Natural killer cell (primary cell): ENCODE results near the gene HTD2. TPM values are rescaled to one million over a fixed set of nuclear protein-coding genes. Genes with fewer than 3 reads are reported as not detected.
A peak's percentile ranks its signal among the peaks of the same experiment; 100 is the strongest.

Source experiments
- ATAC-seq, 3 donors: fragments of 150-1000 bp in 2 of 3; fragments of 200-7000 bp in 1 of 3; cut with Tn5 transposase; 1 replicate in 1 of 3; 2 replicates in 2 of 3; pipeline ENCODE4 v1.10.0; 2021; ENCODE audit warnings: mild to moderate bottlenecking in 2 of 3, moderate library complexity in 2 of 3
- DNase-seq, 2 donors: peaks; one replicate each; pipeline versions ENCODE4 v3.0.0 to v3.0.0-alpha.2; 2013 to 2021; ENCODE audit warnings: mixed read lengths in 1 of 2
- H3K27ac ChIP-seq: one replicate; pipeline ENCODE4 v1.5.1; 2013; ENCODE audit warnings: mild to moderate bottlenecking, low read length
- H3K27me3 ChIP-seq: one replicate; pipeline ENCODE4 v1.6.1; 2013; ENCODE audit warnings: low read length; ENCODE audit not compliant: control insufficient read depth, insufficient read depth
- H3K36me3 ChIP-seq: one replicate; pipeline ENCODE4 v1.6.1; 2013; ENCODE audit warnings: low read length; ENCODE audit not compliant: control insufficient read depth, insufficient read depth
- H3K4me1 ChIP-seq: one replicate; pipeline ENCODE4 v1.6.1; 2013; ENCODE audit warnings: low read length; ENCODE audit not compliant: control insufficient read depth, insufficient read depth
- H3K4me3 ChIP-seq: one replicate; pipeline ENCODE4 v1.5.1; 2013; ENCODE audit warnings: low read length
- H3K9me3 ChIP-seq: one replicate; pipeline ENCODE4 v1.6.1; 2013; ENCODE audit warnings: low read length; ENCODE audit not compliant: control insufficient read depth, insufficient read depth
- H3K27ac Mint-ChIP-seq, 2 donors: one replicate each; pipeline ENCODE4 v1.8.0; 2022; ENCODE audit warnings: mild to moderate bottlenecking in 2 of 2, mixed read lengths in 2 of 2, moderate library complexity in 1 of 2
- H3K27me3 Mint-ChIP-seq, 2 donors: one replicate each; pipeline ENCODE4 v1.8.0; 2022; ENCODE audit warnings: low read depth in 2 of 2, mixed read lengths in 2 of 2
- H3K36me3 Mint-ChIP-seq: one replicate; pipeline ENCODE4 v1.8.0; 2022; ENCODE audit warnings: mixed read lengths
- H3K4me1 Mint-ChIP-seq, 2 donors: one replicate each; pipeline ENCODE4 v1.8.0; 2022; ENCODE audit warnings: mixed read lengths in 2 of 2
- H3K4me3 Mint-ChIP-seq: one replicate; pipeline ENCODE4 v1.8.0; 2022; ENCODE audit warnings: mild to moderate bottlenecking, moderate library complexity, mixed read lengths
- H3K9me3 Mint-ChIP-seq, 2 donors: one replicate each; pipeline ENCODE4 v1.8.0; 2022; ENCODE audit warnings: mixed read lengths in 2 of 2
- WGBS: methylation state at CpG from one replicate; pipeline ENCODE4 v1.1.7; 2013; ENCODE audit warnings: missing lambda C conversion rate; ENCODE audit not compliant: insufficient coverage; 5-methylcytosine and 5-hydroxymethylcytosine counted together
- intact Hi-C: fragments of 100-400 bp; cut with micrococcal nuclease; formaldehyde crosslinking; loops from one replicate; pipeline ENCODE4 v1.14.2; 2022
- total RNA-seq, 4 donors: library from RNA; stranded (reverse); fragments of 120-200 nt in 1 of 4; gene quantifications; one replicate each; pipeline versions ENCODE4 v1.2.3 to v1.2.4, GENCODE V29; 2013 to 2022
- TF ChIP-seq, protein P1 (sequence below): fragments of 200-600 bp; IDR thresholded peaks from one replicate; pipeline ENCODE4 v1.8.0; 2022; ENCODE audit warnings: antibody characterized with exemption

Gene HTD2
- total RNA-seq, 3 donors from 2014 or later (not counting 1 experiment from before 2014, with no cell fraction given): 3.3 to 5.5 (median 3.7) TPM

- Mint-ChIP-seq H3K27ac (no peak overlapping the region), H3K4me3 (no peak overlapping the region), H3K36me3 (no peaks in the 10 kb centered on the region), H3K27me3 (no peaks in the 10 kb centered on the region), H3K9me3 (no peaks in the 10 kb centered on the region), H3K4me1 (peaks cover 15 to 16% of the 10 kb centered on the region in 2 donors)
- H3K4me1 ChIP-seq: no peaks in the 10 kb centered on the region
- no peak overlapping the region for H3K4me3 ChIP-seq
- WGBS: 91% methylated on average over 3 of the region's 3 CpGs
- no peaks in the 10 kb centered on the region for H3K27me3 ChIP-seq
- ATAC-seq: no peak
- TF ChIP-seq, protein P1, sequence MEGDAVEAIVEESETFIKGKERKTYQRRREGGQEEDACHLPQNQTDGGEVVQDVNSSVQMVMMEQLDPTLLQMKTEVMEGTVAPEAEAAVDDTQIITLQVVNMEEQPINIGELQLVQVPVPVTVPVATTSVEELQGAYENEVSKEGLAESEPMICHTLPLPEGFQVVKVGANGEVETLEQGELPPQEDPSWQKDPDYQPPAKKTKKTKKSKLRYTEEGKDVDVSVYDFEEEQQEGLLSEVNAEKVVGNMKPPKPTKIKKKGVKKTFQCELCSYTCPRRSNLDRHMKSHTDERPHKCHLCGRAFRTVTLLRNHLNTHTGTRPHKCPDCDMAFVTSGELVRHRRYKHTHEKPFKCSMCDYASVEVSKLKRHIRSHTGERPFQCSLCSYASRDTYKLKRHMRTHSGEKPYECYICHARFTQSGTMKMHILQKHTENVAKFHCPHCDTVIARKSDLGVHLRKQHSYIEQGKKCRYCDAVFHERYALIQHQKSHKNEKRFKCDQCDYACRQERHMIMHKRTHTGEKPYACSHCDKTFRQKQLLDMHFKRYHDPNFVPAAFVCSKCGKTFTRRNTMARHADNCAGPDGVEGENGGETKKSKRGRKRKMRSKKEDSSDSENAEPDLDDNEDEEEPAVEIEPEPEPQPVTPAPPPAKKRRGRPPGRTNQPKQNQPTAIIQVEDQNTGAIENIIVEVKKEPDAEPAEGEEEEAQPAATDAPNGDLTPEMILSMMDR: no peak
- no peak for DNase-seq
- H3K36me3 ChIP-seq: peaks cover 12% of the 10 kb centered on the region
- intact Hi-C loops: no loop called here
- no peak overlapping the region for H3K27ac ChIP-seq
- no peaks in the 10 kb centered on the region for H3K9me3 ChIP-seq
Measured at GRCh38 chr3:58341376-58341775, 35.1 kb downstream of the HTD2 start.

DNA sequence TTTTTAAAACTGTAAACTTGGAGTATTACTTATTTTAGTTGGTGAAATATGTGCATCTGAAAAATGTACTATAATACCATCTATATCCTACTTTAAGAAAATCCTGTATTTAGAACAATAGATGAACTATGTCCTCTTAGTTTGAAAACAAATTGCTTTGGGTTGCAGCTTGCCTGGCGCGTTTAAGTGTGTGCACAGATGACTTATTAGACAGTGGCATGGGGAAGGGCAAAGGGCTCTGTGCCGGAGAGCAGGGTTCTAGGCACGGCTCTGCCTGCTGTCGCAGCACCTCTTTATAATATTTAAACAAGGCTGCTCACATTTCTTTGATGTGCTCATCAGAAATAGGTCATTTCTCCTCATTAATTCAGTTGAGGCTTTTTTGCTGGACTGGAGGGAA, 36.4 kb downstream of the HTD2 start:
- Histone ChIP-seq H3K36me3 (peaks cover 12% of the 10 kb centered on the region), H3K27me3 (no peaks in the 10 kb centered on the region), H3K4me3 (no peak overlapping the region), H3K9me3 (no peaks in the 10 kb centered on the region), H3K4me1 (no peaks in the 10 kb centered on the region), H3K27ac (no peak overlapping the region)
- Mint-ChIP-seq H3K27me3 (no peaks in the 10 kb centered on the region), H3K36me3 (no peaks in the 10 kb centered on the region), H3K4me3 (no peak overlapping the region), H3K4me1 (peaks cover 13 to 21% of the 10 kb centered on the region in 2 donors), H3K27ac (no peak overlapping the region), H3K9me3 (no peaks in the 10 kb centered on the region)
- DNase-seq: no peak
- no peak for ATAC-seq
- 94% methylated on average over 4 of the region's 5 CpGs for WGBS
- intact Hi-C loops: no loop called here
- TF ChIP-seq, protein P1: no peak

DNA sequence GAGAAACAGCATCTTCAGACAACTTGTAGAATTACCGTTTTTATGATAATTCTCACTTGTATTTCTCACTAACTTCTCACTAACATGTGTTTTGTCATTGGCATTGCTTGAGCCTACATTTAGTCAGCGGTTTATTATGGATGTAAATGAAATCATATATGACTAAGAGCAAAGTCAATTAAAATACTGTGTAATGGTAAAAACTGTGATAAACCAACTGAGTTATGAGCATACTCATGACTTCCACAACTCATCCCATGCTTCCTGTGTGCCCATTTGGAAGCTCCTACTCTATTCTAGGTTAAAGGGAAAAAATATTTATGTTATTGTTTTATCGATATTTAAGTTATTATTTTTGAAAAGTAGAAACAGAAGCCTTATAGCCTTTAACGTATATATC, 39.1 kb downstream of the HTD2 start:
- no peak for ATAC-seq
- no peaks in the 10 kb centered on the region for H3K9me3 Mint-ChIP-seq
- WGBS: 90% methylated on average over 2 of the region's 4 CpGs
- Histone ChIP-seq H3K27me3 (no peaks in the 10 kb centered on the region), H3K4me1 (peaks cover 18% of the 10 kb centered on the region), H3K4me3 (no peak overlapping the region), H3K36me3 (peaks cover 12% of the 10 kb centered on the region), H3K27ac (no peak overlapping the region), H3K9me3 (no peaks in the 10 kb centered on the region)
- no peaks in the 10 kb centered on the region for H3K36me3 Mint-ChIP-seq
- no peaks in the 10 kb centered on the region for H3K27me3 Mint-ChIP-seq
- H3K4me3 Mint-ChIP-seq: no peak overlapping the region
- H3K4me1 Mint-ChIP-seq: peaks cover 25 to 34% of the 10 kb centered on the region in 2 donors
- TF ChIP-seq, protein P1: no peak
- DNase-seq: no peak
- intact Hi-C loops: no loop called here
- peak overlapping the region in 1 of 2 donors; percentile 54 for H3K27ac Mint-ChIP-seq

DNA sequence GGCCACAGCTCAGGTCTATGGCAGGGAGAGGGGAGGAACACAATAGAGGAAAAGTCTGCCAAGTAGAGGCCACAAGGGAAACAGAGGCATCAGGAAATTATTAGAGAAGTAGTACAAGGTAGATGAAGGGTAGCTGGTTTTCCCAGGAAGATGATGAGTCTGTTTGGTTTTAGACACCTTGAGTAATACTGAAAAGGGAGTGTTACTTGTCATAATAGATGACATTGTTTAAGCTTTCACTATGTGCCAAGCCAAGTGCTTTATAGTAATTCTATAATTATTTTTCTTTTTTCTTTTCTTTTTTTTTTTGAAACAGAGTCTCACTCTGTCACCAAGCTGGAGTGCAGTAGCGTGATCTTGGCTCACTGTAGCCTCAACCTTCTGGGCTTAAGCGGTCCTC, 40.0 kb downstream of the HTD2 start:
- DNase-seq (no peak), ATAC-seq (no peak)
- H3K4me1 ChIP-seq: peaks cover 24% of the 10 kb centered on the region
- no peaks in the 10 kb centered on the region for H3K27me3 Mint-ChIP-seq
- WGBS: 58% methylated on average over 2 of the region's 2 CpGs
- no peaks in the 10 kb centered on the region for H3K9me3 ChIP-seq
- H3K36me3 Mint-ChIP-seq: no peaks in the 10 kb centered on the region
- H3K27me3 ChIP-seq: no peaks in the 10 kb centered on the region
- no peaks in the 10 kb centered on the region for H3K9me3 Mint-ChIP-seq
- H3K4me3 Mint-ChIP-seq: no peak overlapping the region
- no peak overlapping the region for H3K4me3 ChIP-seq
- intact Hi-C loops: no loop called here
- H3K36me3 ChIP-seq: peaks cover 8% of the 10 kb centered on the region
- peak overlapping the region; percentile 3 to 54 for H3K27ac Mint-ChIP-seq
- peaks cover 33 to 40% of the 10 kb centered on the region in 2 donors for H3K4me1 Mint-ChIP-seq
- H3K27ac ChIP-seq: no peak overlapping the region
- TF ChIP-seq, protein P1: no peak
